Kidney (tissue), 14 donors: ENCODE results near the gene PCDHA11. TPM values are rescaled to one million over a fixed set of nuclear protein-coding genes. Genes with fewer than 3 reads are reported as not detected.
"Not testable (repeated sequence)": the region's sequence is repeated elsewhere in the genome, so short reads cannot be mapped to it uniquely, and the experiment has no call there.

ENCODE experiments used
- DNase-seq, 5 donors: peaks; one replicate each; pipeline ENCODE4 v3.0.0-alpha.2; 2013 to 2020
- FAIRE-seq: peaks from 2 replicates; lab custom pipeline; 2012; peaks lifted over from hg19 to GRCh38; lab: Jason Lieb, UNC
- H3K27ac ChIP-seq, 2 donors: one replicate each; pipeline ENCODE4 v1.7.0; 2013; ENCODE audit warnings: low read depth in 2 of 2, low read length in 2 of 2, inconsistent platforms in 1 of 2
- H3K27me3 ChIP-seq: one replicate; pipeline ENCODE4 v1.7.1; 2013; ENCODE audit warnings: low read length, inconsistent platforms; ENCODE audit not compliant: control insufficient read depth, insufficient read depth
- H3K36me3 ChIP-seq, 3 donors: one replicate each; pipeline versions ENCODE4 v1.7.0 to v1.7.1; 2013; ENCODE audit warnings: low read length in 3 of 3, control low read depth in 1 of 3, inconsistent platforms in 1 of 3; ENCODE audit not compliant: insufficient read depth in 3 of 3, control insufficient read depth in 2 of 3
- H3K4me1 ChIP-seq, 3 donors: one replicate each; pipeline versions ENCODE4 v1.7.0 to v1.7.1; 2013; ENCODE audit warnings: low read length in 3 of 3, inconsistent platforms in 1 of 3, low read depth in 1 of 3; ENCODE audit not compliant: control insufficient read depth in 2 of 3, insufficient read depth in 2 of 3
- H3K4me3 ChIP-seq, 3 donors: one replicate each; pipeline versions ENCODE4 v1.7.0 to v1.8.1; 2013; ENCODE audit warnings: low read length in 3 of 3, control low read depth in 1 of 3, inconsistent platforms in 1 of 3
- H3K9ac ChIP-seq, 3 donors: one replicate each; pipeline versions ENCODE4 v1.7.0 to v1.7.1; 2013; ENCODE audit warnings: low read length in 3 of 3, control low read depth in 1 of 3, inconsistent platforms in 1 of 3
- H3K9me3 ChIP-seq, 3 donors: one replicate each; pipeline versions ENCODE4 v1.7.0 to v1.7.1; 2013; ENCODE audit warnings: low read length in 3 of 3, control low read depth in 1 of 3, inconsistent platforms in 1 of 3; ENCODE audit not compliant: control insufficient read depth in 2 of 3, insufficient read depth in 1 of 3
- intact Hi-C: fragments of 100-400 bp; cut with DNase I; formaldehyde crosslinking; loops from one replicate; pipeline ENCODE4 v1.11.1; 2022
- polyA plus RNA-seq: library from polyadenylated mRNA; stranded (reverse); fragments of 350-450 nt; fragmentation: Illumina TruSeq; extraction: RNeasy Lipid Tissue Mini Kit (QIAGEN cat#74804); gene quantifications from one replicate; pipeline ENCODE4 v1.2.3, GENCODE V29; 2014; ENCODE audit warnings: low read depth, low replicate concordance; ENCODE audit not compliant: insufficient read depth
- total RNA-seq: library from RNA; stranded (reverse); fragmentation: NEBNext Ultra II Directional; extraction: Animal tissue kit (Norgen Biotek cat#: 25700); gene quantifications from one replicate; pipeline ENCODE4 v1.2.1, GENCODE V29; 2021
- TF ChIP-seq, protein P1 (sequence below): IDR thresholded peaks from 3 replicates; pipeline ENCODE4 v1.5.1; 2012; ENCODE audit warnings: mild to moderate bottlenecking, moderate library complexity, borderline replicate concordance; ENCODE audit not compliant: insufficient read depth; ENCODE audit errors: extremely low read depth
- donor health status: control.
- donor health status: control.
- donor health status: control.
- donor health status: control.
- donor health status: control.
- donor health status: DM: yes; HTN: yes; CAD: no.
- donor health status: Normal renal cell carcinoma (clear cell type).

The PCDHA11 gene
- total and polyA plus RNA-seq, 2 donors from 2014 or later: 0.77 to 2.0 TPM

DNA sequence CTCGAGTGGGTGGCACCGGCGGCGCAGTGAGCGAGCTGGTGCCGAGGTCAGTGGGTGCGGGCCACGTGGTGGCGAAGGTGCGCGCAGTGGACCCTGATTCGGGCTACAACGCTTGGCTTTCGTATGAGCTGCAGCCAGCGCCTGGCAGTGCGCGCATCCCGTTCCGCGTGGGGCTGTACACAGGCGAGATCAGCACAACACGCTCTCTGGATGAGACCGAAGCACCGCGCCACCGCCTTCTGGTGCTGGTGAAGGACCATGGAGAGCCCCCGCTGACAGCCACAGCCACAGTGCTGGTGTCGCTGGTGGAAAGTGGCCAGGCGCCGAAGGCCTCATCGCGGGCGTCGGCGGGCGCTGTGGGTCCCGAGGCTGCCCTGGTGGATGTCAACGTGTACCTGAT is 45.3 kb upstream of the PCDHA11 start:
- Histone ChIP-seq H3K4me3 (no peak overlapping the region), H3K27me3 (no peaks in the 10 kb centered on the region), H3K9ac (no peak overlapping the region), H3K36me3 (no peaks in the 10 kb centered on the region), H3K4me1 (no peaks in the 10 kb centered on the region), H3K9me3 (no peaks in the 10 kb centered on the region), H3K27ac (no peak overlapping the region)
- intact Hi-C loops: no loop called here
- FAIRE-seq (no peak), DNase-seq (no peak)
- TF ChIP-seq, protein P1, sequence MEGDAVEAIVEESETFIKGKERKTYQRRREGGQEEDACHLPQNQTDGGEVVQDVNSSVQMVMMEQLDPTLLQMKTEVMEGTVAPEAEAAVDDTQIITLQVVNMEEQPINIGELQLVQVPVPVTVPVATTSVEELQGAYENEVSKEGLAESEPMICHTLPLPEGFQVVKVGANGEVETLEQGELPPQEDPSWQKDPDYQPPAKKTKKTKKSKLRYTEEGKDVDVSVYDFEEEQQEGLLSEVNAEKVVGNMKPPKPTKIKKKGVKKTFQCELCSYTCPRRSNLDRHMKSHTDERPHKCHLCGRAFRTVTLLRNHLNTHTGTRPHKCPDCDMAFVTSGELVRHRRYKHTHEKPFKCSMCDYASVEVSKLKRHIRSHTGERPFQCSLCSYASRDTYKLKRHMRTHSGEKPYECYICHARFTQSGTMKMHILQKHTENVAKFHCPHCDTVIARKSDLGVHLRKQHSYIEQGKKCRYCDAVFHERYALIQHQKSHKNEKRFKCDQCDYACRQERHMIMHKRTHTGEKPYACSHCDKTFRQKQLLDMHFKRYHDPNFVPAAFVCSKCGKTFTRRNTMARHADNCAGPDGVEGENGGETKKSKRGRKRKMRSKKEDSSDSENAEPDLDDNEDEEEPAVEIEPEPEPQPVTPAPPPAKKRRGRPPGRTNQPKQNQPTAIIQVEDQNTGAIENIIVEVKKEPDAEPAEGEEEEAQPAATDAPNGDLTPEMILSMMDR: no peak

DNA sequence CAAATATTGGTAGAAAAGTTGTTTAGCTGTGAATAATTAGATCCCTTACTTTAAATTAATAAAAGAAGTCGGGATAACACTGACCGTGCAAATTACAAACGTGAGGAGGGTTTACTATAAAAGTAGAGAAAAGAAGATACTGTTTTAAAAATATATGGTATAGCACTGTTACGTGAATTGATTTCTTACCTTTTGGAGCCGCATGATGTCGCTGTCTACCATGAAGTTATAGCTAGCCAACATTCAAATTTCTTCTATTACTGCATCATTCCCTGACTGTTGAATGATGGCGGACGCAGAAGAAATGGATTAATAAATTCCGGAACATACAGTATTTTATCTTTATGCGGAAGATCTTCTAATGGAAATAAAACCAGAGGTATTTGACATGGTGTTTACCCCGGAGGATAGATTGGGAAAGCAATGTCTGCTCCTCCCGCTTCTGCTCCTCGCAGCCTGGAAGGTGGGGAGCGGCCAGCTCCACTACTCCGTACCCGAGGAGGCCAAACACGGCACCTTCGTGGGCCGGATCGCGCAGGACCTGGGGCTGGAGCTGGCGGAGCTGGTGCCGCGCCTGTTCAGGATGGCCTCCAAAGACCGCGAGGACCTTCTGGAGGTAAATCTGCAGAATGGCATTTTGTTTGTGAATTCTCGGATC is 40.9 kb upstream of the PCDHA11 start, which contains the start of gene PCDHA6:
PCDHA6 (plus strand) TSS at position 257 of the 658 bp plus-strand sequence; CDS start at position 389, 132 bp downstream.
- TF ChIP-seq, protein P1: no peak
- no peaks in the 10 kb centered on the region for H3K36me3 ChIP-seq
- H3K4me3 ChIP-seq: peak within 1 kb of the TSS in 2 of 3 donors; percentile 7 to 39
- intact Hi-C loops: no loop called here
- H3K9me3 ChIP-seq: no peaks in the 10 kb centered on the region
- peak in 1 of 5 donors; percentile 5 for DNase-seq
- H3K27ac ChIP-seq: no peak within 1 kb of the TSS
- no peak within 1 kb of the TSS for H3K9ac ChIP-seq
- H3K27me3 ChIP-seq: no peaks in the 10 kb centered on the region
- FAIRE-seq: no peak
- no peaks in the 10 kb centered on the region for H3K4me1 ChIP-seq

DNA sequence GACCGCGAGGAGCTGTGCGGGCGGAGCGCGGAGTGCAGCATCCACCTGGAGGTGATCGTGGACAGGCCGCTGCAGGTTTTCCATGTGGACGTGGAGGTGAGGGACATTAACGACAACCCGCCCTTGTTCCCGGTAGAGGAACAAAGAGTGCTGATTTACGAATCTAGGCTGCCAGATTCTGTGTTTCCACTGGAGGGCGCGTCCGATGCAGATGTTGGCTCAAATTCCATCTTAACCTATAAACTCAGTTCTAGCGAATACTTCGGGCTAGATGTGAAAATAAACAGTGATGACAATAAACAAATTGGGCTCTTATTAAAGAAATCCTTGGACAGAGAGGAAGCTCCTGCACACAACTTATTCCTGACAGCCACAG is 40.4 kb upstream of the PCDHA11 start:
- DNase-seq: no peak
- no peak for FAIRE-seq
- no peak overlapping the region for H3K9ac ChIP-seq
- H3K27ac ChIP-seq: no peak overlapping the region
- H3K36me3 ChIP-seq: no peaks in the 10 kb centered on the region
- no peaks in the 10 kb centered on the region for H3K27me3 ChIP-seq
- TF ChIP-seq, protein P1: no peak
- no peaks in the 10 kb centered on the region for H3K4me1 ChIP-seq
- intact Hi-C loops: no loop called here
- H3K4me3 ChIP-seq: peak overlapping the region in 2 of 3 donors; percentile 7 to 39
- no peaks in the 10 kb centered on the region for H3K9me3 ChIP-seq

DNA sequence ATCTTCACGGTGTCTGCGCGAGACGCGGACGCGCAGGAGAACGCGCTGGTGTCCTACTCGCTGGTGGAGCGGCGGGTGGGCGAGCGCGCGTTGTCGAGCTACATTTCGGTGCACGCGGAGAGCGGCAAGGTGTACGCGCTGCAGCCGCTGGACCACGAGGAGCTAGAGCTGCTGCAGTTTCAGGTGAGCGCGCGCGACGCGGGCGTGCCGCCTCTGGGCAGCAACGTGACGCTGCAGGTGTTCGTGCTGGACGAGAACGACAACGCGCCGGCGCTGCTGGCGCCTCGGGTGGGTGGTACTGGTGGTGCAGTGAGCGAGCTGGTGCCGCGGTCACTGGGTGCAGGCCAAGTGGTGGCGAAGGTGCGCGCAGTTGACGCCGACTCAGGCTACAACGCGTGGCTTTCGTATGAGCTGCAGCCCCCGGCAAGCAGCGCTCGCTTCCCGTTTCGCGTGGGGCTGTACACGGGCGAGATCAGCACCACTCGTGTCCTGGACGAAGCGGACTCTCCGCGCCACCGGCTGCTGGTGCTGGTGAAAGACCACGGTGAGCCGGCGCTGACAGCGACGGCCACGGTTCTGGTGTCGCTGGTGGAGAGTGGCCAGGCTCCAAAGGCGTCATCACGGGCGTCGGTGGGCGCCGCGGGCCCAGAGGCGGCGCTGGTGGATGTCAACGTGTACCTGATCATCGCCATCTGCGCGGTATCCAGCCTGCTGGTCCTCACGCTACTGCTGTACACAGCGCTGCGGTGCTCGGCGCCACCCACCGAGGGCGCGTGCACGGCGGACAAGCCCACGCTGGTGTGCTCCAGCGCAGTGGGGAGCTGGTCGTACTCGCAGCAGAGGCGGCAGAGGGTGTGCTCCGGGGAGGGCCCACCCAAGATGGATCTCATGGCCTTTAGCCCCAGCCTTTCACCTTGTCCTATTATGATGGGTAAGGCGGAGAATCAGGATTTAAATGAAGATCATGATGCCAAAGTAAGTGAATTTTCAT is 39.0 kb upstream of the PCDHA11 start:
- H3K9me3 ChIP-seq, H3K27me3 ChIP-seq, H3K4me1 ChIP-seq, H3K4me3 ChIP-seq, H3K27ac ChIP-seq, DNase-seq, H3K36me3 ChIP-seq, H3K9ac ChIP-seq, intact Hi-C loops, FAIRE-seq: not testable (repeated sequence)
